NCI-H1694 treated with DMSO at 0.1 percent for 48 hours (cell line): ENCODE measurements around the gene PRPH.
A peak's percentile ranks its signal among the peaks of the same experiment; 100 is the strongest.
"Not testable (repeated sequence)": the region's sequence is repeated elsewhere in the genome, so short reads cannot be mapped to it uniquely, and the experiment has no call there.

ENCODE experiments used
- DNase-seq: peaks from one replicate; lab custom pipeline; 2025; lab: John Stamatoyannopoulos, UW

The PRPH gene

GRCh38 chr12:49333778-49334177 is 38.8 kb downstream of the PRPH start:
- not testable (repeated sequence) for DNase-seq

GRCh38 chr12:49334226-49334625 is 39.3 kb downstream of the PRPH start:
- no peak for DNase-seq

- DNase-seq, result no peak
Observed at GRCh38 chr12:49334681-49335080, 39.7 kb downstream of the PRPH start.

- DNase-seq, result no peak
Observed at GRCh38 chr12:49335118-49335954, 40.4 kb downstream of the PRPH start.

- DNase-seq, result no peak
Observed at GRCh38 chr12:49335955-49336644, 41.2 kb downstream of the PRPH start.

- DNase-seq, result peak; percentile 46
Observed at GRCh38 chr12:49336645-49337584, 42.0 kb downstream of the PRPH start, which contains the start of gene C1QL4. Gene C1QL4 (minus strand): TSS chr12:49337188. CDS start chr12:49336477, 711 bp downstream.

- no peak for DNase-seq
Observed at GRCh38 chr12:49338830-49339463, 44.0 kb downstream of the PRPH start.

GRCh38 chr12:49339464-49339861 is 44.5 kb downstream of the PRPH start:
- no peak for DNase-seq

GRCh38 chr12:49340095-49340870 is 45.3 kb downstream of the PRPH start:
- no peak for DNase-seq

- DNase-seq, result no peak
Observed at GRCh38 chr12:49340971-49341776, 46.2 kb downstream of the PRPH start.

- DNase-seq, result no peak
Observed at GRCh38 chr12:49341777-49342065, 46.8 kb downstream of the PRPH start.

GRCh38 chr12:49342066-49342913 is 47.3 kb downstream of the PRPH start:
- peak; percentile 90 for DNase-seq

- no peak for DNase-seq
Observed at GRCh38 chr12:49342914-49343731, 48.2 kb downstream of the PRPH start.

- no peak for DNase-seq
Observed at GRCh38 chr12:49344486-49345050, 49.6 kb downstream of the PRPH start.

GRCh38 chr12:49345051-49345824 is 50.3 kb downstream of the PRPH start:
- DNase-seq, result no peak

GRCh38 chr12:49345825-49346658 is 51.1 kb downstream of the PRPH start:
- no peak for DNase-seq
